ENCODE results near the gene PROCR. TPM values are rescaled to one million over a fixed set of nuclear protein-coding genes. Genes with fewer than 3 reads are reported as not detected.

PROCR gene
- total and polyA plus RNA-seq, 4 donors: 3.7 to 7.6 (median 6.0) TPM

DNA sequence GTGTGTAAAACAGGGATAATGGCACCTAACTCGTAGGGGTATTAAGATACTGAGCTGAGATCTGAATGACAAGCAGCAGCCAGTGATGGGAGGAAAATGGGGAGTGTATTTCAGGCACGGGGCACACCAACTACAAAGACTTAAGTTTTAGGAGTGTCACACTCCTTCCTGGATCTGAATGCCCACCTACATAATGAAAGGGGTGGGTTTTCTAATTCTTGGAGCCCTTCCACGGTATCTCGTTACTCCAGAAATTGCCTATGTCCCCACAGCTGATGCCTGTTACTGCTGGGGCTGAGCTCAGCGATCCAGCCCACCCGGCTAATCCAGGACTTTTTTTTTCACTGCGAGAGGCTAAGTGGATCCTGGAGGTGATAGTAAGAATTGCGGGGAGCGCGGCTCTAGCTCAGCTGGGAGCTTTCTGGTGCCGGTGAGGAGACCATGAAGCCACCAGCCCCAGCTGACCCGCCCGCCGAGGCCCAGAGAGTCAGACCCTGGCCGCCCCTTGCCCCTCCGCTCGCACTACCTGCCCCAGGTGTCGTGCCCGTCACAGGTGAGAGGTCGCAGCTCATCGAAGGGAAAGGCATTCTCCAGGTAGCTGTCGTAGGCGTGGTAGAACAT, 25.5 kb upstream of the PROCR start:
- Histone ChIP-seq H3K27ac (ENCODE audit: low read depth in 1 of 2, low read length in 2 of 2) (peak overlapping the region; percentile 61 to 95), H3K9ac (ENCODE audit: low read depth in 1 of 2, low read length in 2 of 2) (peak overlapping the region; percentile 31 to 90), H3K9me3 (ENCODE audit: control insufficient read depth in 4 of 4, low read length in 3 of 4) (no peaks in the 10 kb centered on the region), H3K4me1 (ENCODE audit: control insufficient read depth in 4 of 4, insufficient read depth in 4 of 4, low read length in 3 of 4) (peaks cover 2 to 29% (median 23%) of the 10 kb centered on the region in 4 donors), H3K4me3 (ENCODE audit: low read depth in 1 of 3, low read length in 3 of 3) (peak overlapping the region; percentile 59 to 100 (median 87)), H3K36me3 (ENCODE audit: control insufficient read depth in 4 of 4, insufficient read depth in 3 of 4, low read depth in 1 of 4, low read length in 3 of 4) (peaks cover 0 to 15% (median 9%) of the 10 kb centered on the region in 4 donors), H3K27me3 (ENCODE audit: control insufficient read depth in 4 of 4, insufficient read depth in 4 of 4, low read length in 3 of 4) (no peaks in the 10 kb centered on the region)
- DNase-seq (ENCODE audit: low spot score): peak; percentile 40
- TF ChIP-seq, protein P1, sequence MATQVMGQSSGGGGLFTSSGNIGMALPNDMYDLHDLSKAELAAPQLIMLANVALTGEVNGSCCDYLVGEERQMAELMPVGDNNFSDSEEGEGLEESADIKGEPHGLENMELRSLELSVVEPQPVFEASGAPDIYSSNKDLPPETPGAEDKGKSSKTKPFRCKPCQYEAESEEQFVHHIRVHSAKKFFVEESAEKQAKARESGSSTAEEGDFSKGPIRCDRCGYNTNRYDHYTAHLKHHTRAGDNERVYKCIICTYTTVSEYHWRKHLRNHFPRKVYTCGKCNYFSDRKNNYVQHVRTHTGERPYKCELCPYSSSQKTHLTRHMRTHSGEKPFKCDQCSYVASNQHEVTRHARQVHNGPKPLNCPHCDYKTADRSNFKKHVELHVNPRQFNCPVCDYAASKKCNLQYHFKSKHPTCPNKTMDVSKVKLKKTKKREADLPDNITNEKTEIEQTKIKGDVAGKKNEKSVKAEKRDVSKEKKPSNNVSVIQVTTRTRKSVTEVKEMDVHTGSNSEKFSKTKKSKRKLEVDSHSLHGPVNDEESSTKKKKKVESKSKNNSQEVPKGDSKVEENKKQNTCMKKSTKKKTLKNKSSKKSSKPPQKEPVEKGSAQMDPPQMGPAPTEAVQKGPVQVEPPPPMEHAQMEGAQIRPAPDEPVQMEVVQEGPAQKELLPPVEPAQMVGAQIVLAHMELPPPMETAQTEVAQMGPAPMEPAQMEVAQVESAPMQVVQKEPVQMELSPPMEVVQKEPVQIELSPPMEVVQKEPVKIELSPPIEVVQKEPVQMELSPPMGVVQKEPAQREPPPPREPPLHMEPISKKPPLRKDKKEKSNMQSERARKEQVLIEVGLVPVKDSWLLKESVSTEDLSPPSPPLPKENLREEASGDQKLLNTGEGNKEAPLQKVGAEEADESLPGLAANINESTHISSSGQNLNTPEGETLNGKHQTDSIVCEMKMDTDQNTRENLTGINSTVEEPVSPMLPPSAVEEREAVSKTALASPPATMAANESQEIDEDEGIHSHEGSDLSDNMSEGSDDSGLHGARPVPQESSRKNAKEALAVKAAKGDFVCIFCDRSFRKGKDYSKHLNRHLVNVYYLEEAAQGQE (IDR thresholded peaks at IDR 0.05): no peak
- TF ChIP-seq FOXA2 (IDR thresholded peaks at IDR 0.05) (no peak), HNF4A (conservative IDR thresholded peaks at IDR 0.05) (no peak), HNF4G (IDR thresholded peaks at IDR 0.05) (no peak), EGR1 (IDR thresholded peaks at IDR 0.05; ENCODE audit: low read depth in 2 of 2) (no peak), YY1 (IDR thresholded peaks at IDR 0.05) (no peak), NR2F2 (IDR thresholded peaks at IDR 0.05) (no peak), FOXA1 (IDR thresholded peaks at IDR 0.05) (no peak)
- 3% methylated on average over 23 of the region's 23 CpGs for WGBS

DNA sequence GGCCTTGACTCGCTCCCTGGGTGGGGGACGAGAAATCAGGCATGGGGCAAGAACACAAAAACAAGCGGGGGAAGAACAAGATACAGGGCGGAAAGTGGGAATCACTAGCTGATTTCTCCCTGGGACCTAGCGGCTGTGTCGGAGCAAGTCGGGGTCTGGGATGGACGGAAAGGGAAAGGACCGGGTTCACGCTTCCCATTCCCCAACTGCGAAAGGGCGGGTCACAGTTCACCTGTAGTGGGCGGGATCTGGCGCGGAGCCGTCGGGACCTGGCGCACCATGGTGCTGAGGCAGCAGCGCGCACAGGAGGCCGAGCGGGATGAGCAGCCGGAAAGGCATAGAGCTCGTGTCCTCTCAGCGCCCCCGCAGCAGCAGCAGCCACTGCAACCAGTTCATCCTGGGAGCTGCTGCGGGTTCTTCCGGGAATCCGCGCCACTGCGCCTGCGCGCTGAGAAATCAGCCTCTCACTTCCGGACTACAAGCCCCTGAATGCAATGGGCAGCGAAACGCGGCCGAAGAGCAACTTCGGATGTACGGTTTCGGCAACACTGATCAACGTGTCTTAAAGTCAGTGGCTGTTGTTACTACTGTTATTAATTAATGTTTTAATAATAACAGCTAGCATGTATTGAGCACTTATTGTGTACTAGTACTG, 24.8 kb upstream of the PROCR start, which contains the start of gene EDEM2:
Gene EDEM2, minus strand, starts transcription at position 417 of the 655 bp plus-strand sequence. Its CDS starts 78 bp downstream, at position 339.
- Histone ChIP-seq H3K9me3 (ENCODE audit: control insufficient read depth in 4 of 4, low read length in 3 of 4) (no peaks in the 10 kb centered on the region), H3K9ac (ENCODE audit: low read depth in 1 of 2, low read length in 2 of 2) (peak within 1 kb of the TSS; percentile 31 to 97), H3K4me1 (ENCODE audit: control insufficient read depth in 4 of 4, insufficient read depth in 4 of 4, low read length in 3 of 4) (peaks cover 2 to 32% (median 26%) of the 10 kb centered on the region in 4 donors), H3K36me3 (ENCODE audit: control insufficient read depth in 4 of 4, insufficient read depth in 3 of 4, low read depth in 1 of 4, low read length in 3 of 4) (peaks cover 0 to 9% (median 4%) of the 10 kb centered on the region in 4 donors), H3K4me3 (ENCODE audit: low read depth in 1 of 3, low read length in 3 of 3) (peak within 1 kb of the TSS; percentile 59 to 100 (median 87)), H3K27me3 (ENCODE audit: control insufficient read depth in 4 of 4, insufficient read depth in 4 of 4, low read length in 3 of 4) (no peaks in the 10 kb centered on the region), H3K27ac (ENCODE audit: low read depth in 1 of 2, low read length in 2 of 2) (peak within 1 kb of the TSS; percentile 61 to 95)
- TF ChIP-seq SP1 (IDR thresholded peaks at IDR 0.05) (peak; percentile 60), YY1 (IDR thresholded peaks at IDR 0.05) (peak; percentile 89), JUND (IDR thresholded peaks at IDR 0.05) (peak in 1 of 2 donors; percentile 21), FOXA2 (IDR thresholded peaks at IDR 0.05) (no peak), HNF4A (conservative IDR thresholded peaks at IDR 0.05) (peak; percentile 59 to 67), RAD21 (IDR thresholded peaks at IDR 0.05) (peak; percentile 47 to 54), GABPA (IDR thresholded peaks at IDR 0.05 in 1 of 2, conservative IDR thresholded peaks at IDR 0.05 in 1 of 2) (peak; percentile 18 to 87), RXRA (IDR thresholded peaks at IDR 0.05) (peak; percentile 82 to 87), HNF4G (IDR thresholded peaks at IDR 0.05) (no peak), FOXA1 (IDR thresholded peaks at IDR 0.05) (no peak), NR2F2 (IDR thresholded peaks at IDR 0.05) (peak; percentile 27), TAF1 (conservative IDR thresholded peaks at IDR 0.05) (peak; percentile 4), EGR1 (IDR thresholded peaks at IDR 0.05; ENCODE audit: low read depth in 2 of 2) (peak; percentile 90 to 98)
- TF ChIP-seq, protein P1 (IDR thresholded peaks at IDR 0.05): peak; percentile 43
- TF ChIP-seq, protein P2, sequence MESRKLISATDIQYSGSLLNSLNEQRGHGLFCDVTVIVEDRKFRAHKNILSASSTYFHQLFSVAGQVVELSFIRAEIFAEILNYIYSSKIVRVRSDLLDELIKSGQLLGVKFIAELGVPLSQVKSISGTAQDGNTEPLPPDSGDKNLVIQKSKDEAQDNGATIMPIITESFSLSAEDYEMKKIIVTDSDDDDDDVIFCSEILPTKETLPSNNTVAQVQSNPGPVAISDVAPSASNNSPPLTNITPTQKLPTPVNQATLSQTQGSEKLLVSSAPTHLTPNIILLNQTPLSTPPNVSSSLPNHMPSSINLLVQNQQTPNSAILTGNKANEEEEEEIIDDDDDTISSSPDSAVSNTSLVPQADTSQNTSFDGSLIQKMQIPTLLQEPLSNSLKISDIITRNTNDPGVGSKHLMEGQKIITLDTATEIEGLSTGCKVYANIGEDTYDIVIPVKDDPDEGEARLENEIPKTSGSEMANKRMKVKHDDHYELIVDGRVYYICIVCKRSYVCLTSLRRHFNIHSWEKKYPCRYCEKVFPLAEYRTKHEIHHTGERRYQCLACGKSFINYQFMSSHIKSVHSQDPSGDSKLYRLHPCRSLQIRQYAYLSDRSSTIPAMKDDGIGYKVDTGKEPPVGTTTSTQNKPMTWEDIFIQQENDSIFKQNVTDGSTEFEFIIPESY (IDR thresholded peaks at IDR 0.05): no peak
- TF ChIP-seq, protein P3, sequence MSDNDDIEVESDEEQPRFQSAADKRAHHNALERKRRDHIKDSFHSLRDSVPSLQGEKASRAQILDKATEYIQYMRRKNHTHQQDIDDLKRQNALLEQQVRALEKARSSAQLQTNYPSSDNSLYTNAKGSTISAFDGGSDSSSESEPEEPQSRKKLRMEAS (IDR thresholded peaks at IDR 0.05): peak; percentile 81
- TF ChIP-seq, protein P4, sequence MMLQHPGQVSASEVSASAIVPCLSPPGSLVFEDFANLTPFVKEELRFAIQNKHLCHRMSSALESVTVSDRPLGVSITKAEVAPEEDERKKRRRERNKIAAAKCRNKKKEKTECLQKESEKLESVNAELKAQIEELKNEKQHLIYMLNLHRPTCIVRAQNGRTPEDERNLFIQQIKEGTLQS (IDR thresholded peaks at IDR 0.05): no peak
- TF ChIP-seq, protein P5, sequence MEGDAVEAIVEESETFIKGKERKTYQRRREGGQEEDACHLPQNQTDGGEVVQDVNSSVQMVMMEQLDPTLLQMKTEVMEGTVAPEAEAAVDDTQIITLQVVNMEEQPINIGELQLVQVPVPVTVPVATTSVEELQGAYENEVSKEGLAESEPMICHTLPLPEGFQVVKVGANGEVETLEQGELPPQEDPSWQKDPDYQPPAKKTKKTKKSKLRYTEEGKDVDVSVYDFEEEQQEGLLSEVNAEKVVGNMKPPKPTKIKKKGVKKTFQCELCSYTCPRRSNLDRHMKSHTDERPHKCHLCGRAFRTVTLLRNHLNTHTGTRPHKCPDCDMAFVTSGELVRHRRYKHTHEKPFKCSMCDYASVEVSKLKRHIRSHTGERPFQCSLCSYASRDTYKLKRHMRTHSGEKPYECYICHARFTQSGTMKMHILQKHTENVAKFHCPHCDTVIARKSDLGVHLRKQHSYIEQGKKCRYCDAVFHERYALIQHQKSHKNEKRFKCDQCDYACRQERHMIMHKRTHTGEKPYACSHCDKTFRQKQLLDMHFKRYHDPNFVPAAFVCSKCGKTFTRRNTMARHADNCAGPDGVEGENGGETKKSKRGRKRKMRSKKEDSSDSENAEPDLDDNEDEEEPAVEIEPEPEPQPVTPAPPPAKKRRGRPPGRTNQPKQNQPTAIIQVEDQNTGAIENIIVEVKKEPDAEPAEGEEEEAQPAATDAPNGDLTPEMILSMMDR (IDR thresholded peaks at IDR 0.05; ENCODE audit: low read depth, low read length, missing input control): no peak
- under 1% methylated on average over 42 of the region's 42 CpGs for WGBS
- peak; percentile 93 for DNase-seq (ENCODE audit: low spot score)

Data from liver (tissue), 9 donors.